Caco-2 (cell line): ENCODE results near the gene AP4S1. TPM values are rescaled to one million over a fixed set of nuclear protein-coding genes. Genes with fewer than 3 reads are reported as not detected.
"Not testable (repeated sequence)": the region's sequence is repeated elsewhere in the genome, so short reads cannot be mapped to it uniquely, and the experiment has no call there.

ENCODE experiments used
- BruUV-seq: library from RNA; stranded (reverse); fragments of 400-500 nt; replicated peaks from 2 replicates; lab custom pipeline; 2021; lab: Mats Ljungman, UMichigan
- CTCF ChIA-PET: fragments of 300-600 bp; sonication (Branson Sonifier 250); formaldehyde crosslinking; loops from one replicate; lab custom pipeline; 2022; ENCODE audit warnings: antibody characterized with exemption; lab: Charles Lee
- POLR2A ChIA-PET: fragments of 300-600 bp; sonication (Branson Sonifier 250); formaldehyde crosslinking; loops from one replicate; lab custom pipeline; 2022; ENCODE audit warnings: antibody characterized with exemption; lab: Charles Lee
- DNase-seq, 2 experiments: peaks; one replicate each; pipeline versions ENCODE4 v3.0.0 to v3.0.0-alpha.2; 2020 to 2022
- H3K27me3 ChIP-seq: replicated peaks from 2 replicates; pipeline ENCODE4 v1.6.0; 2011; ENCODE audit warnings: low read length; ENCODE audit not compliant: control insufficient read depth, insufficient read depth
- H3K36me3 ChIP-seq: 2 replicates; pipeline ENCODE4 v1.5.1; 2011; ENCODE audit warnings: low read length; ENCODE audit not compliant: control insufficient read depth, insufficient read depth
- H3K4me1 ChIP-seq: fragments of 250-450 bp; sonication (Bioruptor Pico); 2 replicates; pipeline ENCODE4 v1.5.1; 2020; ENCODE audit warnings: mild to moderate bottlenecking
- H3K4me3 ChIP-seq: 2 replicates; pipeline ENCODE4 v1.5.1; 2011; ENCODE audit warnings: low read depth, mild to moderate bottlenecking, control low read depth, low read length
- H3K9me3 ChIP-seq: fragments of 250-450 bp; sonication (Bioruptor Pico); 2 replicates; pipeline ENCODE4 v1.5.1; 2020; ENCODE audit warnings: mild to moderate bottlenecking, moderate library complexity
- H3K27ac Mint-ChIP-seq: one replicate; pipeline ENCODE4 v1.8.0; 2022; ENCODE audit warnings: mixed read lengths; ENCODE audit not compliant: unreplicated experiment
- H3K27me3 Mint-ChIP-seq: one replicate; pipeline ENCODE4 v1.8.0; 2022; ENCODE audit warnings: mixed read lengths; ENCODE audit not compliant: insufficient read depth, unreplicated experiment
- H3K36me3 Mint-ChIP-seq: one replicate; pipeline ENCODE4 v1.8.0; 2022; ENCODE audit warnings: mild to moderate bottlenecking, mixed read lengths; ENCODE audit not compliant: insufficient read depth, unreplicated experiment
- H3K4me1 Mint-ChIP-seq: one replicate; pipeline ENCODE4 v1.8.0; 2022; ENCODE audit warnings: low read depth, mixed read lengths; ENCODE audit not compliant: unreplicated experiment
- H3K4me3 Mint-ChIP-seq: one replicate; pipeline ENCODE4 v1.8.0; 2022; ENCODE audit warnings: mild to moderate bottlenecking, moderate library complexity, mixed read lengths; ENCODE audit not compliant: unreplicated experiment
- H3K9me3 Mint-ChIP-seq: one replicate; pipeline ENCODE4 v1.8.0; 2022; ENCODE audit warnings: mixed read lengths; ENCODE audit not compliant: unreplicated experiment
- CTCF ChIP-seq, 2 experiments: fragments of 200-600 bp in 1 of 2; IDR thresholded peaks; 1 replicate in 1 of 2; 2 replicates in 1 of 2; pipeline versions ENCODE4 v1.5.1 to v1.8.0; 2011 to 2022; ENCODE audit warnings: antibody characterized with exemption in 1 of 2, control low read depth in 1 of 2, inconsistent platforms in 1 of 2, low read depth in 1 of 2, low read length in 1 of 2, mild to moderate bottlenecking in 1 of 2, moderate library complexity in 1 of 2; ENCODE audit not compliant: insufficient read depth in 1 of 2, severe bottlenecking in 1 of 2, unreplicated experiment in 1 of 2
- intact Hi-C: fragments of 100-400 bp; cut with micrococcal nuclease; formaldehyde crosslinking; loops from one replicate; pipeline ENCODE4 v1.10.0; 2022; ENCODE audit not compliant: unreplicated experiment
- total RNA-seq: library from RNA; stranded (reverse); gene quantifications from 2 replicates; pipeline ENCODE4 v1.2.3, GENCODE V29; 2022

Gene AP4S1
- total RNA-seq, 1 experiment from 2014 or later = 13.2 TPM

GRCh38 chr14:30980106-30980704, 45.2 kb upstream of the AP4S1 start:
- ChIA-PET CTCF (interaction anchor here (0.6 kb wide), 1 partner anchor 137 kb away, joined by 3 read pairs; no protein-coding TSS in a partner anchor), POLR2A (interaction anchor here (2.2 kb wide), 1 partner anchor 46 kb away, joined by 6 read pairs; the partner anchor contains the start of gene STRN3)
- H3K9me3 Mint-ChIP-seq, H3K4me3 ChIP-seq, H3K36me3 ChIP-seq, H3K4me1 Mint-ChIP-seq, H3K36me3 Mint-ChIP-seq, H3K4me1 ChIP-seq, H3K27ac Mint-ChIP-seq, H3K27me3 ChIP-seq, BruUV-seq, H3K9me3 ChIP-seq, H3K27me3 Mint-ChIP-seq, H3K4me3 Mint-ChIP-seq: not testable (repeated sequence)
- peak in 1 of 2 experiments; percentile 64 for DNase-seq
- intact Hi-C loops = loop anchor here (1.0 to 2.0 kb wide), 2 partner anchors 47 to 102 kb away; partner anchors contain the start of gene STRN3
- peak; percentile 40 to 55 for TF ChIP-seq CTCF (IDR thresholded peaks at IDR 0.05; ENCODE audit: insufficient read depth in 1 of 2, low read depth in 1 of 2, low read length in 1 of 2, severe bottlenecking in 1 of 2, unreplicated experiment in 1 of 2)

- H3K9me3 Mint-ChIP-seq = no peaks in the 10 kb centered on the region
- intact Hi-C loops = loop anchor here (1.0 to 2.0 kb wide), 2 partner anchors 46 to 101 kb away; partner anchors contain the start of gene STRN3
- CTCF ChIA-PET = no interaction called here
- no peak overlapping the region for H3K4me3 ChIP-seq
- peak in 1 of 2 experiments; percentile 8 for DNase-seq
- H3K27ac Mint-ChIP-seq = no peak overlapping the region
- H3K4me1 Mint-ChIP-seq = no peaks in the 10 kb centered on the region
- no TSS peak for BruUV-seq
- H3K4me3 Mint-ChIP-seq = no peak overlapping the region
- no peaks in the 10 kb centered on the region for H3K27me3 Mint-ChIP-seq
- H3K9me3 ChIP-seq = no peaks in the 10 kb centered on the region
- no peaks in the 10 kb centered on the region for H3K36me3 ChIP-seq
- peaks cover 4% of the 10 kb centered on the region for H3K36me3 Mint-ChIP-seq
- POLR2A ChIA-PET = interaction anchor here (2.2 kb wide), 1 partner anchor 45 kb away, joined by 6 read pairs; the partner anchor contains the start of gene STRN3
- no peaks in the 10 kb centered on the region for H3K27me3 ChIP-seq
- TF ChIP-seq CTCF (IDR thresholded peaks at IDR 0.05; ENCODE audit: insufficient read depth in 1 of 2, low read depth in 1 of 2, low read length in 1 of 2, severe bottlenecking in 1 of 2, unreplicated experiment in 1 of 2) = no peak
- peaks cover 9% of the 10 kb centered on the region; the same call in 1 of the 2 replicates for H3K4me1 ChIP-seq
Measured at GRCh38 chr14:30980980-30981379, 44.5 kb upstream of the AP4S1 start.

- H3K4me1 Mint-ChIP-seq = no peaks in the 10 kb centered on the region
- ChIA-PET POLR2A (interaction anchor here (2.2 kb wide), 1 partner anchor 44 kb away, joined by 6 read pairs; the partner anchor contains the start of gene STRN3), CTCF (interaction anchor here (0.6 kb wide), 1 partner anchor 1168 kb away, joined by 3 read pairs; no protein-coding TSS in a partner anchor)
- no peaks in the 10 kb centered on the region for H3K9me3 Mint-ChIP-seq
- Histone ChIP-seq H3K27me3 (no peaks in the 10 kb centered on the region), H3K36me3 (no peaks in the 10 kb centered on the region), H3K4me3 (no peak overlapping the region), H3K4me1 (peaks cover 9% of the 10 kb centered on the region; the same call in 1 of the 2 replicates), H3K9me3 (no peaks in the 10 kb centered on the region)
- no peak for TF ChIP-seq CTCF (IDR thresholded peaks at IDR 0.05; ENCODE audit: insufficient read depth in 1 of 2, low read depth in 1 of 2, low read length in 1 of 2, severe bottlenecking in 1 of 2, unreplicated experiment in 1 of 2)
- H3K27ac Mint-ChIP-seq = no peak overlapping the region
- BruUV-seq = no TSS peak
- H3K27me3 Mint-ChIP-seq = no peaks in the 10 kb centered on the region
- no peak overlapping the region for H3K4me3 Mint-ChIP-seq
- no peaks in the 10 kb centered on the region for H3K36me3 Mint-ChIP-seq
- DNase-seq = no peak
- intact Hi-C loops = no loop called here
Measured at GRCh38 chr14:30982533-30982932, 42.9 kb upstream of the AP4S1 start.
